Calu3 (cell line): ENCODE data around the gene ZNF581. TPM values are rescaled to one million over a fixed set of nuclear protein-coding genes. Genes with fewer than 3 reads are reported as not detected.

Source experiments
- BruUV-seq: library from RNA; stranded (reverse); fragments of 400-500 nt; replicated peaks from 2 replicates; lab custom pipeline; 2021; lab: Mats Ljungman, UMichigan
- CTCF ChIA-PET: fragments of 300-600 bp; sonication (Branson Sonifier 250); formaldehyde crosslinking; loops from one replicate; lab custom pipeline; 2022; ENCODE audit warnings: antibody characterized with exemption; lab: Charles Lee
- DNase-seq: peaks from one replicate; pipeline ENCODE4 v3.0.0; 2022
- H3K27ac Mint-ChIP-seq: one replicate; pipeline ENCODE4 v1.8.0; 2022; ENCODE audit warnings: mixed read lengths; ENCODE audit not compliant: unreplicated experiment
- H3K27me3 Mint-ChIP-seq: one replicate; pipeline ENCODE4 v1.8.0; 2022; ENCODE audit warnings: mixed read lengths; ENCODE audit not compliant: unreplicated experiment
- H3K36me3 Mint-ChIP-seq: one replicate; pipeline ENCODE4 v1.8.0; 2022; ENCODE audit warnings: mild to moderate bottlenecking, moderate library complexity, mixed read lengths; ENCODE audit not compliant: insufficient read depth, unreplicated experiment
- H3K4me1 Mint-ChIP-seq: one replicate; pipeline ENCODE4 v1.8.0; 2022; ENCODE audit warnings: mild to moderate bottlenecking, low read depth, mixed read lengths; ENCODE audit not compliant: unreplicated experiment
- H3K4me3 Mint-ChIP-seq: one replicate; pipeline ENCODE4 v1.8.0; 2022; ENCODE audit warnings: mild to moderate bottlenecking, low read depth, moderate library complexity, mixed read lengths; ENCODE audit not compliant: unreplicated experiment
- H3K9me3 Mint-ChIP-seq: one replicate; pipeline ENCODE4 v1.8.0; 2022; ENCODE audit warnings: low read depth, mixed read lengths; ENCODE audit not compliant: unreplicated experiment
- intact Hi-C: fragments of 100-400 bp; cut with micrococcal nuclease; formaldehyde crosslinking; loops from one replicate; pipeline ENCODE4 v1.10.0; 2022; ENCODE audit not compliant: unreplicated experiment
- total RNA-seq: library from RNA; stranded (reverse); gene quantifications from 2 replicates; pipeline ENCODE4 v1.2.3, GENCODE V29; 2022
- TF ChIP-seq, protein P1 (sequence below): fragments of 200-600 bp; IDR thresholded peaks from one replicate; pipeline ENCODE4 v1.8.0; 2022; ENCODE audit warnings: antibody characterized with exemption; ENCODE audit not compliant: unreplicated experiment

ZNF581 gene
- total RNA-seq, 1 experiment from 2014 or later = 33.1 TPM

DNA sequence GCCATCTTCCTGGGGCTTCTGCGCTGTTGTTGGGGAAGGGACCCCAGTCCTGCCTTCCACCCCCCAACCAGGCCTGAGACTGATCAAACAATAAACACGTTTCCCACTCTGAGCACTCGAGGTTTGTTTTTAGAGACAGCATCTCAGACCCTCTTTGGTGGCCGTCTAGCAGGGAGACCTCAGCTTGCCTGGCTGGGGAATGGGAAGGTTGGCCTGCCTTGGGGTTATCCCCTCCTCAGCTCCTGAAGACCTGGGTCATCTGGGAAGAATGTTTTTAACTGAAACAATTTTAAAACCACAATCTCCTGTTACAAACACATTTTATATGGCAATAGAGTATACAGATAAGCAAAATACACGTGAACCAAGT is 2.0 kb downstream of the ZNF581 start:
- TF ChIP-seq, protein P1, sequence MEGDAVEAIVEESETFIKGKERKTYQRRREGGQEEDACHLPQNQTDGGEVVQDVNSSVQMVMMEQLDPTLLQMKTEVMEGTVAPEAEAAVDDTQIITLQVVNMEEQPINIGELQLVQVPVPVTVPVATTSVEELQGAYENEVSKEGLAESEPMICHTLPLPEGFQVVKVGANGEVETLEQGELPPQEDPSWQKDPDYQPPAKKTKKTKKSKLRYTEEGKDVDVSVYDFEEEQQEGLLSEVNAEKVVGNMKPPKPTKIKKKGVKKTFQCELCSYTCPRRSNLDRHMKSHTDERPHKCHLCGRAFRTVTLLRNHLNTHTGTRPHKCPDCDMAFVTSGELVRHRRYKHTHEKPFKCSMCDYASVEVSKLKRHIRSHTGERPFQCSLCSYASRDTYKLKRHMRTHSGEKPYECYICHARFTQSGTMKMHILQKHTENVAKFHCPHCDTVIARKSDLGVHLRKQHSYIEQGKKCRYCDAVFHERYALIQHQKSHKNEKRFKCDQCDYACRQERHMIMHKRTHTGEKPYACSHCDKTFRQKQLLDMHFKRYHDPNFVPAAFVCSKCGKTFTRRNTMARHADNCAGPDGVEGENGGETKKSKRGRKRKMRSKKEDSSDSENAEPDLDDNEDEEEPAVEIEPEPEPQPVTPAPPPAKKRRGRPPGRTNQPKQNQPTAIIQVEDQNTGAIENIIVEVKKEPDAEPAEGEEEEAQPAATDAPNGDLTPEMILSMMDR = no peak
- DNase-seq = no peak
- Mint-ChIP-seq H3K4me1 (peaks cover 34% of the 10 kb centered on the region), H3K36me3 (peaks cover 86% of the 10 kb centered on the region), H3K9me3 (no peaks in the 10 kb centered on the region), H3K27ac (no peak overlapping the region), H3K4me3 (no peak overlapping the region), H3K27me3 (no peaks in the 10 kb centered on the region)
- BruUV-seq = no TSS peak
- intact Hi-C loops = no loop called here
- CTCF ChIA-PET = interaction anchor here (0.6 kb wide), 1 partner anchor 98 kb away, joined by 6 read pairs; no protein-coding TSS in a partner anchor

DNA sequence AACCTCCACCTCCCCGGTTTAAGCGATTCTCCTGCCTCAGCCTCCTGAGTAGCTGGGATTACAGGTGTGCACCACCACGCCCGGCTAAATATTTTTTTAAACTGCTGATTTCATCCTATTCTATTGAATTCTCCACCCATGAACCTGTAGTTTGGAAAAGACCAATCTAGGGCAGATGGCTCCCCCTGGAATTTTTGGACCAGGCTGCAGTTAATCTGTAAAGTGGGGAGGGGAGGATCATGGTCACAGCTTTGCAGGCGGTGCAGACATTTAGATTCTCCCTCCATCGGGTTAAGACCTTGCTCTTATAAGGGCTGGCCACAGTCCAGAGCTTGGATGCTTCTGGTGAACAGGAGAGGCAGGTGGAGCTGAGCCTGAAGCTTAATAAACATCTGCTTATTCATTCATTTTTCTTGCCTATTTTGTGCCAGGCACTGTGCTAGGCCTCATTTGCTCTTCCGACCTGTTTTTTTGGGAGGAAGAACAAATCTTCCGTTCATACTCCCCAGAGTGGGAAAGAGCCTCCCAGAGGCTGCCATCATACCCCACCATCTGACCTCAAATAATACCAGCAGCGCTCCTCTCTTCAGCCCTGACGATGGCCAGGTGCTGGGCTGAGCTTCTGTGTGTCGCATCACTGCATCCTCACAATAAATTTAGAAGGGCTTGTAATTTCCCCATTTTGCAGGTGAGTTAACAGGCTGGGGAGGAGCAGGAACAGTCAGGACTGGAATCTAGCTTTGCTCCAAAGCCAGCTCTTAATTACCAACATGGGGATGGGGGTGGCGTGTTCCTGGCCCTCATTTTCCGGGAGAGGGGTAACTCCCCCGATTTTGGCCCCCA is 3.7 kb downstream of the ZNF581 start:
- Mint-ChIP-seq H3K4me3 (peak overlapping the region; percentile 87), H3K4me1 (peaks cover 23% of the 10 kb centered on the region)
- no TSS peak for BruUV-seq

GRCh38 chr19:55647732-55648584 is 4.5 kb downstream of the ZNF581 start, which contains the start of gene CCDC106:
TSS of gene CCDC106 (plus strand) at chr19:55648212. CDS start at chr19:55649047, 835 bp downstream.
- Mint-ChIP-seq H3K9me3 (no peaks in the 10 kb centered on the region), H3K4me1 (peaks cover 18% of the 10 kb centered on the region), H3K27me3 (no peaks in the 10 kb centered on the region), H3K36me3 (peaks cover 72% of the 10 kb centered on the region), H3K27ac (peak within 1 kb of the TSS; percentile 81), H3K4me3 (peak within 1 kb of the TSS; percentile 87)
- no TSS peak for BruUV-seq
- intact Hi-C loops = no loop called here
- TF ChIP-seq, protein P1 = no peak
- CTCF ChIA-PET = interaction anchor here (0.6 to 1.2 kb wide), 4 partner anchors 9 to 58 kb away, joined by 3 to 5 read pairs (median 4); no protein-coding TSS in a partner anchor
- DNase-seq = peak; percentile 73

More for the DNA sequence above, 3.7 kb downstream of the ZNF581 start:
- H3K36me3 Mint-ChIP-seq = peaks cover 77% of the 10 kb centered on the region
- TF ChIP-seq, protein P1 = no peak
- no peak overlapping the region for H3K27ac Mint-ChIP-seq
- CTCF ChIA-PET = interaction anchor here (0.6 to 1.2 kb wide), 3 partner anchors 8 to 41 kb away, joined by 3 to 5 read pairs (median 4); no protein-coding TSS in a partner anchor
- no peaks in the 10 kb centered on the region for H3K9me3 Mint-ChIP-seq
- no peak for DNase-seq
- H3K27me3 Mint-ChIP-seq = no peaks in the 10 kb centered on the region
- intact Hi-C loops = no loop called here

DNA sequence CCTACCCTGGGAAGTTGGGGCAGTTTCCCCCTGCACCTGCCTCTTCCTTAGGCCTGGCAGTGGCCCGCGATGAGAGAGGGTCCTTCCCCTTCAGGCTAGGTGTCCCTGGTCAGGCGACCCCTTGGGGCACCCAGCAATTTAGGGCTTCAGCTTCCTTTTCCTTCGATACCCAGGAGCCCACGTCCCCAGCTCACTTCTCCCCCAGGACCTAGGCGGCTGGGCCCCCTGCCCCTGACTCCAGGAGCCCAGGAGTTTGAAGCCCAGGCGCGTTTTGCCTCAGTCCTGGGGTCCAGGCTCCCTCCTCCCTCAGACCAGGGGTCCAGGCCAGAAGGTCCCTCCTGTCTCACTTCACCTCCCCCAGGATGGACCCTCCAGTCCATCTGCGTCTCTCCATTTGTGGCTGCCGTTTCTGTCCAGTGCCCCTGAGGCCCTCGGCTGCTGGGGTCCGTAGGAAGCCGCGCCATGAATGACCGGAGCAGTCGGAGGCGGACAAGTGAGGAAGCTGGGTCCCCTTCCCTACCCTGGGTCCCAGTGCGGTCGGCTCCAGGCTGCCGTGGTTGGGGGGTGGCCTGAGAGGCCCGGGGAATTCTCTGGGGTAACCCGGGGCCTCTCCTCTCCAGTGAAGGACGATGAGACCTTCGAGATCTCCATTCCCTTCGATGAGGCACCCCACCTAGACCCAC is 5.3 kb downstream of the ZNF581 start:
- H3K27me3 Mint-ChIP-seq = no peaks in the 10 kb centered on the region
- H3K36me3 Mint-ChIP-seq = peaks cover 72% of the 10 kb centered on the region
- H3K9me3 Mint-ChIP-seq = no peaks in the 10 kb centered on the region
- peak overlapping the region; percentile 87 for H3K4me3 Mint-ChIP-seq
- intact Hi-C loops = no loop called here
- no TSS peak for BruUV-seq
- peaks cover 10% of the 10 kb centered on the region for H3K4me1 Mint-ChIP-seq
- DNase-seq = no peak
- TF ChIP-seq, protein P1 = no peak
- H3K27ac Mint-ChIP-seq = peak overlapping the region; percentile 81
- CTCF ChIA-PET = no interaction called here
